ENCODE data around the gene DCAKD.

The DCAKD gene

GRCh38 chr17:45005700-45006099 is 45.7 kb downstream of the DCAKD start:
- Histone ChIP-seq H3K27ac (ENCODE audit: low read depth in 2 of 2, low read length in 2 of 2) (no peak overlapping the region), H3K27me3 (ENCODE audit: control insufficient read depth in 2 of 2, insufficient read depth in 2 of 2, low read length in 2 of 2) (no peaks in the 10 kb centered on the region)

GRCh38 chr17:45004388-45004787 is 47.0 kb downstream of the DCAKD start:
- H3K27me3 ChIP-seq (ENCODE audit: control insufficient read depth in 2 of 2, insufficient read depth in 2 of 2, low read length in 2 of 2), result no peaks in the 10 kb centered on the region
- H3K9me3 ChIP-seq (ENCODE audit: control insufficient read depth in 2 of 2, low read length in 2 of 2), result peaks cover 3 to 4% of the 10 kb centered on the region in 2 donors
- H3K9ac ChIP-seq (ENCODE audit: low read depth in 1 of 2, low read length in 2 of 2), result no peak overlapping the region
- no peak overlapping the region for H3K27ac ChIP-seq (ENCODE audit: low read depth in 2 of 2, low read length in 2 of 2)
- H3K4me1 ChIP-seq (ENCODE audit: control insufficient read depth in 2 of 2, insufficient read depth in 2 of 2, low read length in 2 of 2), result no peaks in the 10 kb centered on the region
- H3K4me3 ChIP-seq (ENCODE audit: low read length in 2 of 2), result no peak overlapping the region
- no peaks in the 10 kb centered on the region for H3K36me3 ChIP-seq (ENCODE audit: control insufficient read depth in 2 of 2, insufficient read depth in 2 of 2, low read length in 2 of 2)

More at GRCh38 chr17:45005700-45006099, 45.7 kb downstream of the DCAKD start:
- no peaks in the 10 kb centered on the region for H3K9me3 ChIP-seq (ENCODE audit: control insufficient read depth in 2 of 2, low read length in 2 of 2)
- no peaks in the 10 kb centered on the region for H3K36me3 ChIP-seq (ENCODE audit: control insufficient read depth in 2 of 2, insufficient read depth in 2 of 2, low read length in 2 of 2)
- H3K4me3 ChIP-seq (ENCODE audit: low read length in 2 of 2), result no peak overlapping the region
- no peak overlapping the region for H3K9ac ChIP-seq (ENCODE audit: low read depth in 1 of 2, low read length in 2 of 2)
- no peaks in the 10 kb centered on the region for H3K4me1 ChIP-seq (ENCODE audit: control insufficient read depth in 2 of 2, insufficient read depth in 2 of 2, low read length in 2 of 2)

DNA sequence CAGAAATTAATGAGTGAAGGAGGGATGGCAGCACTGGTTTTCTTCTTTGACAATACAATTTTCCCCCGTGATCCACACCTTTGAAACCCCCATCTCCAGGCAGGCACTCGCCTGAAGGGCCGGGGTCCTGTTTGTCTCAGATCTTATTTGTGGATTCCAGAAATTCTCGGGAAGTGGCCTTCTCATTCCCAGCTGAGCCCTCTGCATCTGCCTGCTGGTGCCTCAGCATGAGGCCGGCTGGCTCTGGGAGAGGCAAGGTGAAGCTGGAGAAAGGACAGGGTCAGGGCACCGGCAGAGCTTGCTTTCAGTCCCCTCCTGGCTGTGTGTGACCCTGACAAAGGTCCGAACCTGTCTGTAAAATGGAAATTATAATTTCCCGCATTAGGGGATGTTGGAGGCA is 47.6 kb downstream of the DCAKD start:
- H3K9me3 ChIP-seq (ENCODE audit: control insufficient read depth in 2 of 2, low read length in 2 of 2), result peaks cover 4 to 5% of the 10 kb centered on the region in 2 donors
- H3K4me3 ChIP-seq (ENCODE audit: low read length in 2 of 2), result no peak overlapping the region
- H3K27me3 ChIP-seq (ENCODE audit: control insufficient read depth in 2 of 2, insufficient read depth in 2 of 2, low read length in 2 of 2), result no peaks in the 10 kb centered on the region

GRCh38 chr17:45001310-45001709 is 50.1 kb downstream of the DCAKD start:
- Histone ChIP-seq H3K27ac (ENCODE audit: low read depth in 2 of 2, low read length in 2 of 2) (no peak overlapping the region), H3K9me3 (ENCODE audit: control insufficient read depth in 2 of 2, low read length in 2 of 2) (peaks cover 4 to 5% of the 10 kb centered on the region in 2 donors), H3K4me3 (ENCODE audit: low read length in 2 of 2) (no peak overlapping the region), H3K9ac (ENCODE audit: low read depth in 1 of 2, low read length in 2 of 2) (no peak overlapping the region), H3K4me1 (ENCODE audit: control insufficient read depth in 2 of 2, insufficient read depth in 2 of 2, low read length in 2 of 2) (no peaks in the 10 kb centered on the region), H3K27me3 (ENCODE audit: control insufficient read depth in 2 of 2, insufficient read depth in 2 of 2, low read length in 2 of 2) (no peaks in the 10 kb centered on the region), H3K36me3 (ENCODE audit: control insufficient read depth in 2 of 2, insufficient read depth in 2 of 2, low read length in 2 of 2) (no peaks in the 10 kb centered on the region)

More for the DNA sequence above, 47.6 kb downstream of the DCAKD start:
- no peaks in the 10 kb centered on the region for H3K4me1 ChIP-seq (ENCODE audit: control insufficient read depth in 2 of 2, insufficient read depth in 2 of 2, low read length in 2 of 2)
- no peaks in the 10 kb centered on the region for H3K36me3 ChIP-seq (ENCODE audit: control insufficient read depth in 2 of 2, insufficient read depth in 2 of 2, low read length in 2 of 2)
- no peak overlapping the region for H3K27ac ChIP-seq (ENCODE audit: low read depth in 2 of 2, low read length in 2 of 2)
- H3K9ac ChIP-seq (ENCODE audit: low read depth in 1 of 2, low read length in 2 of 2), result no peak overlapping the region

GRCh38 chr17:44999433-44999832 is 52.0 kb downstream of the DCAKD start:
- Histone ChIP-seq H3K4me3 (ENCODE audit: low read length in 2 of 2) (no peak overlapping the region), H3K27ac (ENCODE audit: low read depth in 2 of 2, low read length in 2 of 2) (no peak overlapping the region), H3K4me1 (ENCODE audit: control insufficient read depth in 2 of 2, insufficient read depth in 2 of 2, low read length in 2 of 2) (no peaks in the 10 kb centered on the region), H3K36me3 (ENCODE audit: control insufficient read depth in 2 of 2, insufficient read depth in 2 of 2, low read length in 2 of 2) (no peaks in the 10 kb centered on the region), H3K9ac (ENCODE audit: low read depth in 1 of 2, low read length in 2 of 2) (no peak overlapping the region), H3K9me3 (ENCODE audit: control insufficient read depth in 2 of 2, low read length in 2 of 2) (peaks cover 4 to 5% of the 10 kb centered on the region in 2 donors), H3K27me3 (ENCODE audit: control insufficient read depth in 2 of 2, insufficient read depth in 2 of 2, low read length in 2 of 2) (no peaks in the 10 kb centered on the region)

GRCh38 chr17:44998646-44999045 is 52.8 kb downstream of the DCAKD start:
- H3K36me3 ChIP-seq (ENCODE audit: control insufficient read depth in 2 of 2, insufficient read depth in 2 of 2, low read length in 2 of 2), result no peaks in the 10 kb centered on the region
- H3K9ac ChIP-seq (ENCODE audit: low read depth in 1 of 2, low read length in 2 of 2), result no peak overlapping the region
- no peaks in the 10 kb centered on the region for H3K27me3 ChIP-seq (ENCODE audit: control insufficient read depth in 2 of 2, insufficient read depth in 2 of 2, low read length in 2 of 2)
- no peaks in the 10 kb centered on the region for H3K4me1 ChIP-seq (ENCODE audit: control insufficient read depth in 2 of 2, insufficient read depth in 2 of 2, low read length in 2 of 2)
- no peak overlapping the region for H3K27ac ChIP-seq (ENCODE audit: low read depth in 2 of 2, low read length in 2 of 2)
- peaks cover 4 to 5% of the 10 kb centered on the region in 2 donors for H3K9me3 ChIP-seq (ENCODE audit: control insufficient read depth in 2 of 2, low read length in 2 of 2)
- H3K4me3 ChIP-seq (ENCODE audit: low read length in 2 of 2), result no peak overlapping the region

- no peaks in the 10 kb centered on the region for H3K27me3 ChIP-seq (ENCODE audit: control insufficient read depth in 2 of 2, insufficient read depth in 2 of 2, low read length in 2 of 2)
- no peaks in the 10 kb centered on the region for H3K4me1 ChIP-seq (ENCODE audit: control insufficient read depth in 2 of 2, insufficient read depth in 2 of 2, low read length in 2 of 2)
- no peak overlapping the region for H3K27ac ChIP-seq (ENCODE audit: low read depth in 2 of 2, low read length in 2 of 2)
- H3K9me3 ChIP-seq (ENCODE audit: control insufficient read depth in 2 of 2, low read length in 2 of 2), result peaks cover 4 to 5% of the 10 kb centered on the region in 2 donors
- H3K4me3 ChIP-seq (ENCODE audit: low read length in 2 of 2), result no peak overlapping the region
- H3K9ac ChIP-seq (ENCODE audit: low read depth in 1 of 2, low read length in 2 of 2), result no peak overlapping the region
- H3K36me3 ChIP-seq (ENCODE audit: control insufficient read depth in 2 of 2, insufficient read depth in 2 of 2, low read length in 2 of 2), result no peaks in the 10 kb centered on the region
Observed at GRCh38 chr17:44997733-44998520, 53.5 kb downstream of the DCAKD start.

DNA sequence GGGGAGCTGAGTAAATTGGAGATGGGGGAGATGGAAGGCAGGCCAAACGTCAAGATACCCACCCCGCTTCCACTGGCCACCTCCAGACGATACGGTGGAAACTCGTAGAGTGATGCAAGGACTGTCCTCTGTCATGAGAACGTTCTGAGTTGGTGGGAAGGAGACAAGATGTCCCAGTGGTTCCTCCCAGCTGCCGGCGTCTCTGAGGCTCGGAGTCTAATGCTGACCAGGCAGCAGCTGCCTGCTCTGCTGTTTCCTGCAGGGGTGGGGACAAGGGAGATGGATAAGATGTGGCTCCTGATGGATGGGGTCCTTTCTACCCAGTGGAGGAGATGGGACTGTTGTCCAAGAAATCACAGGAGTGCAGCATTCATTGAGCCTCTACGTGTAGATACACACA is 55.1 kb downstream of the DCAKD start:
- Histone ChIP-seq H3K27ac (ENCODE audit: low read depth in 2 of 2, low read length in 2 of 2) (no peak overlapping the region), H3K9ac (ENCODE audit: low read depth in 1 of 2, low read length in 2 of 2) (no peak overlapping the region), H3K4me1 (ENCODE audit: control insufficient read depth in 2 of 2, insufficient read depth in 2 of 2, low read length in 2 of 2) (no peaks in the 10 kb centered on the region), H3K27me3 (ENCODE audit: control insufficient read depth in 2 of 2, insufficient read depth in 2 of 2, low read length in 2 of 2) (no peaks in the 10 kb centered on the region), H3K9me3 (ENCODE audit: control insufficient read depth in 2 of 2, low read length in 2 of 2) (peaks cover 4 to 5% of the 10 kb centered on the region in 2 donors), H3K4me3 (ENCODE audit: low read length in 2 of 2) (no peak overlapping the region), H3K36me3 (ENCODE audit: control insufficient read depth in 2 of 2, insufficient read depth in 2 of 2, low read length in 2 of 2) (no peaks in the 10 kb centered on the region)

DNA sequence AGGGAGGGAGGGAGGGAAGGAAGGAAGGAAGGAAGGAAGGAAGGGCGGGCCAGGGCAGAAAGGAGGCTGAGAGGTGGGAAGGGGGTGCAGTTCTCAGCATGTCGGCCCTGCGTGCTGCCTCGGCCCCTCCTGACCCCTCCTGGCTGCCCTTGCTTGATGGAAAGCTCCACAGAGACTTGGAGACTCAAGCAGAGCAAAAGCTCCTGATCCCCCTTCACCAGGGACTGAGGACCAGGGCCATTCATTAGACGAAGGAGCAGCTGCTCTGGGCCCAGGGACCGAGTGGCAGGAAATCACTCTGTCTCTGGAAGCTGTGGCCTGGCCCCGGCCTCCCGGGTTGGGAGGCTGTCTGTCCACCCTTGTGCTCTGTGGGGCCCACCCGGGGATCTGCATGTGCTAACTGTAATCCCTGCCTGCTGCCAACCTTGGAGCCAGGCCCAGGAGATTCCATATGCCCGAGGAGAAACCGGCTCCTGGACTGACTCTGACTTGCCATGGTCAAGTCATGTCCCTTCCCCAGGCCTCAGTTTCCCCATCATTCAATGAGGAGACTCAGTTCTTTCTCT is 55.9 kb downstream of the DCAKD start:
- no peak overlapping the region for H3K27ac ChIP-seq (ENCODE audit: low read depth in 2 of 2, low read length in 2 of 2)
- peaks cover 4 to 5% of the 10 kb centered on the region in 2 donors for H3K9me3 ChIP-seq (ENCODE audit: control insufficient read depth in 2 of 2, low read length in 2 of 2)
- no peaks in the 10 kb centered on the region for H3K36me3 ChIP-seq (ENCODE audit: control insufficient read depth in 2 of 2, insufficient read depth in 2 of 2, low read length in 2 of 2)
- H3K4me1 ChIP-seq (ENCODE audit: control insufficient read depth in 2 of 2, insufficient read depth in 2 of 2, low read length in 2 of 2), result no peaks in the 10 kb centered on the region
- no peak overlapping the region for H3K9ac ChIP-seq (ENCODE audit: low read depth in 1 of 2, low read length in 2 of 2)
- no peak overlapping the region for H3K4me3 ChIP-seq (ENCODE audit: low read length in 2 of 2)
- no peaks in the 10 kb centered on the region for H3K27me3 ChIP-seq (ENCODE audit: control insufficient read depth in 2 of 2, insufficient read depth in 2 of 2, low read length in 2 of 2)

DNA sequence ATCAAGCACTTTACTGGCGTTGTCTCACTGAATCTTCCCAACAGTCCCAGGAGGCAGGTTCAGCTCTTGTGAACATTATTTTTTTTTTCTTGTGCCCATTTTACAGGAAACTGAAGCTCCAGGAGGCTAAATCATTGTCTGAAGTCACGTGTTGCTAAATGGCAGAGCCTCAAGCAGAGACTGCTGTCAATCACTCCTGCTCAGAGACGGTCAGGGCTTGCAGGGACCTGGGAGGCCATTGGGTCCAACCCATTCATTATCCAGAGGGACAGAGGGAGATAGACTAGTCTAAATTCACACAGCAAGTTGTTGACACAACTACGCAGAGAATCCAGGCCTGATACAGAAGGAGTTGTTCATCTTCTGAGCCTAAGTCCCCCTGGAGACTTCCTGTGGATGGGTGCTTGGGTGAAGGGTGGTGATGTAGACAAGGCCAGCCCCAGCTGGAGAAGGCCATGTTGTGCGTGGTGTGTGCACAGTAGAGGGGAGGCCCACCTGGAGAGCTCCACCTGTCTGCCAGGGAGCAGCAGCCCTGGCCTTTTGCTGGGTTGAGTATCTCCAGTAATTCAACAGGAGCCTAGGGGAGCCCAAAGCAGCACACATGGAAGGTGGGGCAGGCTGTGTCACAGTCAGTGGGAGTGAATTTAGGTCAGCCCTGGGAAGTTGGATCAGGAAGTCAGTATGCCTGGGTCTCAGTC is 59.0 kb downstream of the DCAKD start:
- no peak overlapping the region for H3K27ac ChIP-seq (ENCODE audit: low read depth in 2 of 2, low read length in 2 of 2)
- peaks cover 0 to 8% of the 10 kb centered on the region in 2 donors for H3K27me3 ChIP-seq (ENCODE audit: control insufficient read depth in 2 of 2, insufficient read depth in 2 of 2, low read length in 2 of 2)
- H3K9me3 ChIP-seq (ENCODE audit: control insufficient read depth in 2 of 2, low read length in 2 of 2), result no peaks in the 10 kb centered on the region
- no peaks in the 10 kb centered on the region for H3K36me3 ChIP-seq (ENCODE audit: control insufficient read depth in 2 of 2, insufficient read depth in 2 of 2, low read length in 2 of 2)
- H3K4me1 ChIP-seq (ENCODE audit: control insufficient read depth in 2 of 2, insufficient read depth in 2 of 2, low read length in 2 of 2), result no peaks in the 10 kb centered on the region
- H3K9ac ChIP-seq (ENCODE audit: low read depth in 1 of 2, low read length in 2 of 2), result no peak overlapping the region
- H3K4me3 ChIP-seq (ENCODE audit: low read length in 2 of 2), result no peak overlapping the region
